ENCODE data around the gene SOX30. TPM values are rescaled to one million over a fixed set of nuclear protein-coding genes. Genes with fewer than 3 reads are reported as not detected.

SOX30 gene
- total RNA-seq, 1 donor from 2014 or later, result 0.11 TPM

- intact Hi-C loops (cut with micrococcal nuclease), result loop anchor here (5.0 to 10.0 kb wide), 2 partner anchors 91 to 253 kb away; no protein-coding TSS in a partner anchor
These were observed 74.0 kb downstream of the SOX30 start for GRCh38 chr5:157578079-157578780.

GRCh38 chr5:157576678-157577077 lies 75.6 kb downstream of the SOX30 start:
- intact Hi-C loops (cut with micrococcal nuclease), result loop anchor here (5.0 to 10.0 kb wide), 2 partner anchors 89 to 252 kb away; no protein-coding TSS in a partner anchor

Other genes with a start within 250 kb of the SOX30 start
- 0.48 and 0.82 TPM in 2 replicates for gene NIPAL4, start 192.2 kb downstream of the SOX30 start, total RNA-seq
- 313 and 314 TPM in 2 replicates for gene ADAM19, start 76.7 kb downstream of the SOX30 start, total RNA-seq
- gene C5orf52, start 19.1 kb upstream of the SOX30 start, total RNA-seq, result not detected in 2 replicates
- 17.0 and 20.3 TPM in 2 replicates for gene THG1L, start 79.0 kb upstream of the SOX30 start, total RNA-seq
- gene LSM11, start 91.3 kb upstream of the SOX30 start, total RNA-seq, result 6.1 and 7.0 TPM in 2 replicates
- gene CLINT1, start 206.7 kb upstream of the SOX30 start, total RNA-seq, result 109 TPM in 2 replicates